ENCODE measurements around the gene PLCXD1.

GRCh38 chrX:257681-258289, 23.4 kb upstream of the PLCXD1 start:
- TF ChIP-seq CTCF (conservative IDR thresholded peaks at IDR 0.05; ENCODE audit: low read depth in 2 of 2): no peak
- TF ChIP-seq EZH2 (IDR thresholded peaks at IDR 0.05; ENCODE audit: low read depth, unreplicated experiment): no peak
- no peak for TF ChIP-seq EZH2phosphoT487 (IDR thresholded peaks at IDR 0.05; ENCODE audit: unreplicated experiment)
- no peak for TF ChIP-seq POLR2AphosphoS5 (IDR thresholded peaks at IDR 0.05; ENCODE audit: low read depth)
- no peak for TF ChIP-seq REST (IDR thresholded peaks at IDR 0.05; ENCODE audit: unreplicated experiment)
- no peak for TF ChIP-seq CREB1 (CRISPR knock-in tag; IDR thresholded peaks at IDR 0.05; ENCODE audit: low read depth)
- no peak for TF ChIP-seq ZNF462 (CRISPR knock-in tag; IDR thresholded peaks at IDR 0.05)
- TF ChIP-seq ETS1 (IDR thresholded peaks at IDR 0.05): no peak
- TF ChIP-seq JUNB (IDR thresholded peaks at IDR 0.05; ENCODE audit: unreplicated experiment): no peak
- no peak for TF ChIP-seq NANOG (IDR thresholded peaks at IDR 0.05; ENCODE audit: borderline replicate concordance)
